ENCODE data around the gene PRKD1.
"Not testable (repeated sequence)": the region's sequence is repeated elsewhere in the genome, so short reads cannot be mapped to it uniquely, and the experiment has no call there.

The PRKD1 gene

DNA sequence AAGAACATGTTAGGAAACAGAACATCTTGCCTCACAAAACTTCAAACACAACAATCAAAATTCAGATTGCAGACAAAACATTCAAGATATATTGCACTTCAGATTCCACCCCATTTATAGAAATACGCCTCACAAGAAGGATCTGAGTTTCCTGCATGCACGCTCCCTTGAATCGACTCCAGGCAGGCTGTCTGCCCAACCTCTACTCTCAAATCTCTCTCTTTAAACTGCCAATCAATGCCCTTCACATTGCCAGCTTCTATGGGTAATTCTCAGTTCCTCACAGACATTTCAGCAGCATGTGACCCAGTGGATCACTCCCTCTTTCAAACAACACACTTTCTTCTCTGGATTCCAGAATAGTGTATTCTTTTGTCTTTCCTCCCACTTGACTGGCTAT is 184.1 kb downstream of the PRKD1 start:
- no peak overlapping the region for H3K4me3 ChIP-seq (ENCODE audit: low read length)
- H3K36me3 ChIP-seq (ENCODE audit: control insufficient read depth, insufficient read depth, low read length): no peaks in the 10 kb centered on the region
- peaks cover 8% of the 10 kb centered on the region for H3K4me1 ChIP-seq (ENCODE audit: control insufficient read depth, insufficient read depth, low read length)
- no peaks in the 10 kb centered on the region for H3K9me3 ChIP-seq (ENCODE audit: control insufficient read depth, low read length)
- H3K9ac ChIP-seq (ENCODE audit: low read length): no peak overlapping the region
- H3K27me3 ChIP-seq (ENCODE audit: control insufficient read depth, insufficient read depth, low read length): no peaks in the 10 kb centered on the region

DNA sequence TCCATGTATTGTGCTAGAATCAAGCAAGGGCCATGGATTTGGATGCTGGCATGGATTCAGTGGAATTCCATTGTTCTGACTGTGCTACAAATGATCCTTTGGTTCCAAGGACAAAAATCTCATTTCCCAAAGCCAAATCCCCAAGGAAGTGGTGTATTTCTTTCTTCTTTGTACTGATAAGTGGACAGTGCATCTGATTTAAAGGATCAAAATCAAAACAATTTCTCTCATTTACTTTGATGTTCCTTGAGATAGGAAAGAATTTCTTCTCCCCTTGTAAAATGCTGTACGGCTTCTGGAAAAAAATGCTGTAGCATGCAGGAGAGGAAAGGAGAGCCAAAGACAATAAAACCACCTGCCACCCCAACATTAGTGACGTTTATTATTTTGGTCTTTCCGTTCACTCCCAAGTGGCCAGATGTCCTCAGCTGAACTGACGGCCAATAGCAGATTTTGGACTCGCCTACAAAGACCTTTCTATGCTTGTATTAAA is 185.7 kb downstream of the PRKD1 start:
- Histone ChIP-seq H3K4me1 (ENCODE audit: control insufficient read depth, insufficient read depth, low read length) (peaks cover 6% of the 10 kb centered on the region), H3K9me3 (ENCODE audit: control insufficient read depth, low read length) (no peaks in the 10 kb centered on the region), H3K36me3 (ENCODE audit: control insufficient read depth, insufficient read depth, low read length) (no peaks in the 10 kb centered on the region), H3K9ac (ENCODE audit: low read length) (no peak overlapping the region), H3K4me3 (ENCODE audit: low read length) (no peak overlapping the region), H3K27me3 (ENCODE audit: control insufficient read depth, insufficient read depth, low read length) (no peaks in the 10 kb centered on the region)

DNA sequence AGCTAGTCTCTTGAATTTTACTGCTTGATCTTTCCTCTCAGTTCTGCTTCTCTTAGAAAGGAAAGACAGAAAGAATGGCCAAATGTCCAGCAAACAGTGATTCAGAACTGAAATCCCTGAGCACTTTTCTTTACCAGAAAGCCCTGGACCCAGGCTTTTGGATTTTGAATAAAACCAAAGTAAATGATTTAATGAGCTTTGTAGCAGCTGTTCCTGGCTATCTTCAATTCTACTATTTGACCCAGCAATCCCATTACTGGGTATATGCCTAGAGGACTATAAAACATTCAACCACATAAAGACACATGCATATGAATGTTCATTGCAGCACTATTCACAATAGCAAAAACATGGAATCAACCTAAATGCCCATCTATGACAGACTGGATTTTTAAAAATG is 187.2 kb downstream of the PRKD1 start:
- no peaks in the 10 kb centered on the region for H3K27me3 ChIP-seq (ENCODE audit: control insufficient read depth, insufficient read depth, low read length)
- no peak overlapping the region for H3K9ac ChIP-seq (ENCODE audit: low read length)
- H3K4me1 ChIP-seq (ENCODE audit: control insufficient read depth, insufficient read depth, low read length): peaks cover 6% of the 10 kb centered on the region
- no peak overlapping the region for H3K4me3 ChIP-seq (ENCODE audit: low read length)
- H3K9me3 ChIP-seq (ENCODE audit: control insufficient read depth, low read length): no peaks in the 10 kb centered on the region
- no peaks in the 10 kb centered on the region for H3K36me3 ChIP-seq (ENCODE audit: control insufficient read depth, insufficient read depth, low read length)

DNA sequence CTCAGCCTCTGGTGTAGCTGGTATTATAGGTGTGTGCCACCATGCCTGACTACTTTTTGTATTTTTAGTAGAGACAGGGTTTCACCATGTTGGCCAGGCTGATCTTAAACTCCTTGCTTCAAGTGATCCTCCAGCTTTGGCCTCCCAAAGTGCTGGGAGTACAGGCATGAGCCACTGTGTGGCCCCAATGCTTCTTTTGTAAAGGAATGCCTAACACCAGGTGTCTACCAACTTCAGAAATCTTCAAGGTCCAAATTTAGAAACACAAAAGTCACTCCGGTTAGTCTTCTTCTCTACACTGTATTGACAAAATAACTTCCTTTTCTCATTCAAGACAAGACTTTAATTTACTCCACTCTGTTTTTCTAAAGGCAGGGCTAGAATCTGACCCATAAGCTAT is 188.7 kb downstream of the PRKD1 start:
- no peaks in the 10 kb centered on the region for H3K36me3 ChIP-seq (ENCODE audit: control insufficient read depth, insufficient read depth, low read length)
- no peak overlapping the region for H3K4me3 ChIP-seq (ENCODE audit: low read length)
- H3K9me3 ChIP-seq (ENCODE audit: control insufficient read depth, low read length): no peaks in the 10 kb centered on the region
- H3K4me1 ChIP-seq (ENCODE audit: control insufficient read depth, insufficient read depth, low read length): peaks cover 6% of the 10 kb centered on the region
- H3K27me3 ChIP-seq (ENCODE audit: control insufficient read depth, insufficient read depth, low read length): no peaks in the 10 kb centered on the region
- no peak overlapping the region for H3K9ac ChIP-seq (ENCODE audit: low read length)

DNA sequence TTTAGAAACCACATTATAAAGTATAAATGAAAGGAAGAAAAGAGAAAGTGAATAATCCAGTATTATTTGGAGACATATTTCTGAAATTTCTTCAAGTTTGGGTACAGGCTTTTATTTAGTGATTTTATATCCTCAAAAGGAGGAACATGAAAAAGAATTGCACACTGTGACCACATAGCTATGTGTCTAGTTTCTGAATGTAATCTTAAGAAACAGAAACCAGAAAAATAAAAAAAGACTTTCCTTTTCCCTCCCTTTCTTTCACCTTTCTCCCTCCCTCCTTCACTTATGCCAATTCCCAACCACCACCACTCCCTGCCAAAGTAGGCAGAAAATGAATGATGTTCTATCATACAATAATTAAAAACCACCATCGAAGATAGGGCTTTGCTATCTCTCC is 189.6 kb downstream of the PRKD1 start:
- Histone ChIP-seq H3K9ac (ENCODE audit: low read length) (no peak overlapping the region), H3K9me3 (ENCODE audit: control insufficient read depth, low read length) (no peaks in the 10 kb centered on the region), H3K4me1 (ENCODE audit: control insufficient read depth, insufficient read depth, low read length) (peaks cover 6% of the 10 kb centered on the region), H3K27me3 (ENCODE audit: control insufficient read depth, insufficient read depth, low read length) (no peaks in the 10 kb centered on the region), H3K36me3 (ENCODE audit: control insufficient read depth, insufficient read depth, low read length) (no peaks in the 10 kb centered on the region), H3K4me3 (ENCODE audit: low read length) (no peak overlapping the region)

DNA sequence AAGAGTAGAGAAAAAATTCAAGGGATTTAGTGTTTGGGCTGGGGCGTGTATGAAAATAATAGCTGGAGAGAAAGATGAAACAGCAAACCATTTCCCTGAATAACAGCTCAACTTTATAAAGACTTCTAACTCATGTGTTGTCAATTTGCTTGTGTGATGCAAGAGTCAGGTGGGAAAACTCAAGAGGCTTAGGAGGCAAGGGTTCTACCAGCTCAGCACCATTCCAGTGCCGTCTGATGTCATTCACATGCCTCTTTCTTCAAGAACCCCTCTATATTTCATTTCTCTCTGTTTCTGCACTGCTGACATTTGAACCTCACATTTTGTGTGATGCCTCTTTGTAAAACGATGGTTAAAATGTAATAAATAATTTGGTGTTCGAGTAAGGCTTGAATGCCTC is 192.2 kb downstream of the PRKD1 start:
- Histone ChIP-seq H3K4me1 (ENCODE audit: control insufficient read depth, insufficient read depth, low read length) (peaks cover 6% of the 10 kb centered on the region), H3K4me3 (ENCODE audit: low read length) (no peak overlapping the region), H3K9me3 (ENCODE audit: control insufficient read depth, low read length) (no peaks in the 10 kb centered on the region), H3K27me3 (ENCODE audit: control insufficient read depth, insufficient read depth, low read length) (no peaks in the 10 kb centered on the region), H3K9ac (ENCODE audit: low read length) (no peak overlapping the region), H3K36me3 (ENCODE audit: control insufficient read depth, insufficient read depth, low read length) (no peaks in the 10 kb centered on the region)

DNA sequence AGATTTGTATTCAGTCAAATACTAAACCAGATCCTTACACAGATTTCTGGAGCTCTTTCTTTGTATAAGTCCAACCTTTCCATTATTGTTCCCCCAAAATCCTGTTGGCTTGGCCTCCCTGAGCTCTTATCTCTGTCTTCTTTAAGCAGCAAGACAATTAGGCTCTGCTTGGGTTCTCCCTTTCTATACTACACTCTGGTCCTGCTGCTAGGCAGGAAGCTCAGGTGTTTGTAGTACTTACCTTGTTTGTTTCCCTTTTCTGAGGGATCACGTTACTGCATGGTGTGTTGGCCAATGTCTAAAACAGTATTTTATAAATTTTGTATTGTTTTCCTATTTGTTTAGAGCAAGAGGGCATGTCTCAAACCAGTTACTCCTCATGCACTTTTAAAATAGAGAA is 192.9 kb downstream of the PRKD1 start:
- Histone ChIP-seq H3K4me1 (ENCODE audit: control insufficient read depth, insufficient read depth, low read length) (peaks cover under 1% of the 10 kb centered on the region), H3K36me3 (ENCODE audit: control insufficient read depth, insufficient read depth, low read length) (no peaks in the 10 kb centered on the region), H3K9ac (ENCODE audit: low read length) (no peak overlapping the region), H3K4me3 (ENCODE audit: low read length) (no peak overlapping the region), H3K27me3 (ENCODE audit: control insufficient read depth, insufficient read depth, low read length) (no peaks in the 10 kb centered on the region), H3K9me3 (ENCODE audit: control insufficient read depth, low read length) (no peaks in the 10 kb centered on the region)

DNA sequence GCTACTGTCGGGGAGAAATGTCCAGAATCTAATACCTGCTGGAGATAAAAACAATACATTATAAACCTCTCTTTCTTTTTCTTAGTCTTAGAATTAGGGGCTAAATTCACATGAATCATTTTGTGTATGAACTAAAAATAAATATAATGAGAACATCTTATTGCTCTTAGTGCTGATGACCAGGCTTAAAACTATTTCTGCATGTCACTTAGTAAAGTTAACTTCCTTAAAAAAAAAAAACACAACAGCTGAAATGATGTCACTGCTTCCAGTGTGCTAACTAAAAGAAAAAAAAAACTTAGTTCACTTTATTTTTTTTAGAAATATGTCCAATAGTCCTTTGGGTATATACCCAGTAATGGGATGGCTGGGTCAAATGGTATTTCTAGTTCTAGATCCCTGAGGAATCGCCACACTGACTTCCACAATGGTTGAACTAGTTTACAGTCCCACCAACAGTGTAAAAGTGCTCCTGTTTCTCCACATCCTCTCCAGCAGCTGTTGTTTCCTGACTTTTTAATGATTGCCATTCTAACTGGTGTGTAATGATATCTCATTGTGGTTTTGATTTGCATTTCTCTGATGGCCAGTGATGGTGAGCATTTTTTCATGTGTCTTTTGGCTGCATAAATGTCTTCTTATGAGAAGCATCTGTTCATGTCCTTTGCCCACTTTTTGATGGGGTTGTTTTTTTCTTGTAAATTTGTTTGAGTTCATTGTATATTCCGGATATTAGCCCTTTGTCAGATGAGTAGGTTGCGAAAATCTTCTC is 200.9 kb downstream of the PRKD1 start:
- not testable (repeated sequence) for H3K4me3 ChIP-seq (ENCODE audit: low read length); H3K9me3 ChIP-seq (ENCODE audit: control insufficient read depth, low read length); H3K27me3 ChIP-seq (ENCODE audit: control insufficient read depth, insufficient read depth, low read length); H3K9ac ChIP-seq (ENCODE audit: low read length); H3K4me1 ChIP-seq (ENCODE audit: control insufficient read depth, insufficient read depth, low read length); H3K36me3 ChIP-seq (ENCODE audit: control insufficient read depth, insufficient read depth, low read length)

DNA sequence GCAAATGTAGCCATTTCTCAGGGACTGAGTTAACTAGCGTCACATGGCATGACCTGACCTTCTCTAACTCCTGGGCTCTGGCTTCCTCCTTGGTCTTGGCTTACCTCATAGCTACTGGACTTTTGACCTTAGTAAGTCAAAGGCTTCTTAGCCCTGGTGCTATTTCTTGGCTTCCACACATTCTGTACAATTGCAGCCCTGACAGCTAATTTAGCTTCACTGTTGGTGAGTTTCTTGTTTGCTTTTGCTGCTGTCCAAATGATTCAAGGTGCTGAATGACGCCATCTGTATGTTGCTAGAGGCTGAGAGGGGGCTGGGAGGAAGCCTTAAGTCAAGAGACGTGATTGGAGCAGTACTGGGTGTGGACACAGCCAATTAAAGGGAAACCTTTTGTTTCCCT is 202.7 kb downstream of the PRKD1 start:
- H3K36me3 ChIP-seq (ENCODE audit: control insufficient read depth, insufficient read depth, low read length): no peaks in the 10 kb centered on the region
- H3K4me3 ChIP-seq (ENCODE audit: low read length): no peak overlapping the region
- H3K27me3 ChIP-seq (ENCODE audit: control insufficient read depth, insufficient read depth, low read length): no peaks in the 10 kb centered on the region
- H3K4me1 ChIP-seq (ENCODE audit: control insufficient read depth, insufficient read depth, low read length): peaks cover 9% of the 10 kb centered on the region
- H3K9me3 ChIP-seq (ENCODE audit: control insufficient read depth, low read length): no peaks in the 10 kb centered on the region
- no peak overlapping the region for H3K9ac ChIP-seq (ENCODE audit: low read length)

DNA sequence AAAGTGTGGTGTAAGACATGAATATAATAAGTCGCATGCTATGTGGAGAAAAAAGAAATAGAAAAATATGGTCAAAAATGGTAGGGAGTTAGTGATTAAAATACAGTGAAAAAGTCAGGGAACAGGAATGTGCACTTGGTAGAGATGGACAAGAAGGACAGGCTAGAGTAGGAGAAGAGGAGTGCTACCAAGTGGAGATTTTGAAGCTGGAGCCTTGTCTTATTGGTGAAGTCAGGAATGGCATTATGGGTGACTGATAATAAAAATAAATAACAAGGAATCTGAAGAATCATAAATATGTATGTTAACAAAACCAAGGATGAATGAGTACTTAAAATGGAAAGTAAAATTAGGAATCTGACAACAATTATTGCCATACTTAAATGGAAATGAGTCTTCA is 204.8 kb downstream of the PRKD1 start:
- no peak overlapping the region for H3K9ac ChIP-seq (ENCODE audit: low read length)
- peaks cover 9% of the 10 kb centered on the region for H3K4me1 ChIP-seq (ENCODE audit: control insufficient read depth, insufficient read depth, low read length)
- H3K4me3 ChIP-seq (ENCODE audit: low read length): no peak overlapping the region
- H3K36me3 ChIP-seq (ENCODE audit: control insufficient read depth, insufficient read depth, low read length): no peaks in the 10 kb centered on the region
- no peaks in the 10 kb centered on the region for H3K27me3 ChIP-seq (ENCODE audit: control insufficient read depth, insufficient read depth, low read length)
- H3K9me3 ChIP-seq (ENCODE audit: control insufficient read depth, low read length): no peaks in the 10 kb centered on the region

DNA sequence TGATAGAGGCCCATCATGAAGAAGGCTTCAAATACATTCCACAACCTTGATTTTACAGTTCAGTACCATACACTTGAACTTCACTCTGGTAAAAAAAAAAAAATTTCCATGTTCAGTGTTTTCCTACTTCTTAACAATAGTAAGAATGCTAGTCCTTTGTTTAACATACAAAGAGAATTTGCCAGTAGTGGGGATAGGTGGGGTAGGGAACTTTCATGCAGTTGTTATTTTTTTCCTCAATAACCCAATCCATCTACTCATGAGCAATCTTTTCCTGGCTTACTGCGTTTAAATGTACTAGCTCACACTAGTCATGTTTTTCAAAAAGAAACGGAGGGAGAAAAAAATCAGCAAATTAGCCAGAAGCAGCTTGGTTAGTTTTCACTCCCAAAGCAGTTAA is 206.1 kb downstream of the PRKD1 start:
- H3K4me1 ChIP-seq (ENCODE audit: control insufficient read depth, insufficient read depth, low read length): peaks cover 9% of the 10 kb centered on the region

DNA sequence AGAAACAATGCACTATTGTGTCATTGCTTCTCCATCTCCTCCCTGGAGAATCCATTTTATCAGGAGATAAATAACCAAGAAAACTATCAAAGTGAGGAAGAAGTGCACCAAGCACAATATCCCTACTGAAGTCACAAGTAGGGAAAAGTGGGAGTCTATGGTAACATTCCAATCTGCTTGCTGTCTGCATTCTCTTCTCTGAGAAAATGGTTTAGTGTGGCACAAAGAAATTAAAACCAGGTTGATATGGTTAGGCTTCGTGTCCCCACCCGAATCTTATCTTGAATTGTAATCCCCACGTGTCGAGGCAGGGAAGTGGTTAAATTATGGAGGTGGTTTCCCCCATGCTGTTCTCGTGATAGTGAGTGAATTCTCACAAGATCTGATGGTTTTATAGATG is 209.7 kb downstream of the PRKD1 start:
- Histone ChIP-seq H3K4me3 (ENCODE audit: low read length) (no peak overlapping the region), H3K9me3 (ENCODE audit: control insufficient read depth, low read length) (no peaks in the 10 kb centered on the region), H3K9ac (ENCODE audit: low read length) (no peak overlapping the region), H3K36me3 (ENCODE audit: control insufficient read depth, insufficient read depth, low read length) (no peaks in the 10 kb centered on the region), H3K27me3 (ENCODE audit: control insufficient read depth, insufficient read depth, low read length) (no peaks in the 10 kb centered on the region), H3K4me1 (ENCODE audit: control insufficient read depth, insufficient read depth, low read length) (no peaks in the 10 kb centered on the region)

More for the DNA sequence above, 206.1 kb downstream of the PRKD1 start:
- no peak overlapping the region for H3K4me3 ChIP-seq (ENCODE audit: low read length)
- H3K27me3 ChIP-seq (ENCODE audit: control insufficient read depth, insufficient read depth, low read length): no peaks in the 10 kb centered on the region
- H3K9ac ChIP-seq (ENCODE audit: low read length): no peak overlapping the region
- no peaks in the 10 kb centered on the region for H3K9me3 ChIP-seq (ENCODE audit: control insufficient read depth, low read length)
- H3K36me3 ChIP-seq (ENCODE audit: control insufficient read depth, insufficient read depth, low read length): no peaks in the 10 kb centered on the region

DNA sequence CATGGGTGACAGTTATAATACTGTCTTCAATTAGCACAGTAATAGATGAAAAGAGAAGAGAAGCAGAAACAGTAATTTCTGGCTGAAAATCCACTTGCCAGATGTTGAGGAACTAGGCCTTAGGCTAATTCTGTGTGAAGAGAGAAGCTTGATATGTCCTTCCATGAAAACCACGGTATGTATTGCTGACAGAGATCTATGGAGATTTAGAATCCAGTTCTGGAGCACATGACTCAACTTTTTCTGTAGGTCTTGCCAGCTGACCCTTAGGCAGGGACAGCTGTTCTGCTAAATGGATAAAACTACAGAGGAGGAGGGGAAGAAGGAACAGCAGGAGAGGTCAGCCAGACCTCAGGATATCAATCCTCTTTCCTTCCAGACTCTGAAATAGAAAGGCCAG is 211.5 kb downstream of the PRKD1 start:
- Histone ChIP-seq H3K9ac (ENCODE audit: low read length) (no peak overlapping the region), H3K27me3 (ENCODE audit: control insufficient read depth, insufficient read depth, low read length) (no peaks in the 10 kb centered on the region), H3K36me3 (ENCODE audit: control insufficient read depth, insufficient read depth, low read length) (no peaks in the 10 kb centered on the region), H3K4me1 (ENCODE audit: control insufficient read depth, insufficient read depth, low read length) (no peaks in the 10 kb centered on the region), H3K9me3 (ENCODE audit: control insufficient read depth, low read length) (no peaks in the 10 kb centered on the region), H3K4me3 (ENCODE audit: low read length) (no peak overlapping the region)

Measured in mucosa of stomach (tissue), 1 donor.